IMR-90 (cell line): ENCODE results near the gene ACTA2. TPM values are rescaled to one million over a fixed set of nuclear protein-coding genes. Genes with fewer than 3 reads are reported as not detected.

ENCODE experiments used
- microRNA-seq, 2 experiments: library from miRNA; stranded (forward) in 1 of 2; unstranded in 1 of 2; fragments of 10-50 nt in 1 of 2; fragments of <30 nt in 1 of 2; gene quantifications in 1 of 2; microRNA quantifications in 1 of 2; one replicate each; pipeline versions ENCODE3 to v1.1.0; 2013 to 2020; ENCODE audit not compliant: insufficient read depth in 1 of 2, insufficient read length in 1 of 2, unreplicated experiment in 1 of 2
- polyA plus RNA-seq, 3 experiments: library from polyadenylated mRNA; depleted of rRNA; stranded (reverse); fragments of >200 nt; gene quantifications; 2 replicates each; pipeline ENCODE4 v1.2.3, GENCODE V29; 2012; ENCODE audit warnings: low replicate concordance in 1 of 3
- small RNA-seq, 5 experiments: library from RNA; depleted of rRNA; stranded (forward); fragments of <200 nt; gene quantifications; one replicate each; pipeline ENCODE3, GENCODE V24; 2012
- total RNA-seq: library from RNA; depleted of rRNA; stranded (reverse); fragments of >200 nt; gene quantifications from 2 replicates; pipeline ENCODE4 v1.2.3, GENCODE V29; 2012; rRNA removed

The ACTA2 gene
- total and polyA plus RNA-seq, 2 of the 4 experiments (the other 2 are of a cell fraction), result 978 to 1,235 TPM

Small RNAs within 50 kb of the gene (microRNA-seq; reads per million reads assigned to microRNA genes)
- gene RF02116 (ENCODE audit: insufficient read depth, insufficient read length), result not detected

Small RNAs within 50 kb of the gene (small RNA-seq; reads per million reads assigned to genes)
- 0 reads per million in 5 experiments for gene RF02116

Other genes starting within 250 kb of the ACTA2 start
- not detected in 2 replicates for gene LIPK, start 246.5 kb downstream of the ACTA2 start, total RNA-seq
- gene LIPK, start 246.5 kb downstream of the ACTA2 start, polyA plus RNA-seq (2012; rRNA removed), result not detected in 2 replicates
- not detected in 2 replicates for gene LIPN, start 192.8 kb downstream of the ACTA2 start, total RNA-seq
- not detected in 2 replicates for gene LIPN, start 192.8 kb downstream of the ACTA2 start, polyA plus RNA-seq (2012; rRNA removed)
- not detected in 2 replicates for gene LIPM, start 150.0 kb downstream of the ACTA2 start, total RNA-seq
- not detected in 2 replicates for gene LIPM, start 150.0 kb downstream of the ACTA2 start, polyA plus RNA-seq (2012; rRNA removed)
- gene ANKRD22, start 100.9 kb downstream of the ACTA2 start, total RNA-seq, result not detected in 2 replicates
- gene ANKRD22, start 100.9 kb downstream of the ACTA2 start, polyA plus RNA-seq (2012; rRNA removed), result not detected in 2 replicates
- 28.1 and 32.8 TPM in 2 replicates for gene STAMBPL1, start 72.5 kb downstream of the ACTA2 start, total RNA-seq
- 26.8 and 30.6 TPM in 2 replicates for gene STAMBPL1, start 72.5 kb downstream of the ACTA2 start, polyA plus RNA-seq (2012; rRNA removed)
- 53.8 and 54.7 TPM in 2 replicates for gene FAS, start 38.0 kb upstream of the ACTA2 start, total RNA-seq
- 31.1 and 34.3 TPM in 2 replicates for gene FAS, start 38.0 kb upstream of the ACTA2 start, polyA plus RNA-seq (2012; rRNA removed)